Smooth muscle cell of the brain vasculature (primary cell): ENCODE measurements around the gene BNIP1.

Experiments
- DNase-seq: peaks from one replicate; pipeline ENCODE4 v3.0.0-alpha.2; 2012; ENCODE audit warnings: low read depth, low spot score

The BNIP1 gene

GRCh38 chr5:173165177-173166016, 21.1 kb downstream of the BNIP1 start:
- DNase-seq: no peak

- no peak for DNase-seq
Measured at GRCh38 chr5:173172166-173172565, 27.8 kb downstream of the BNIP1 start.

GRCh38 chr5:173175523-173175922, 31.2 kb downstream of the BNIP1 start:
- no peak for DNase-seq

GRCh38 chr5:173178369-173178910, 34.1 kb downstream of the BNIP1 start:
- no peak for DNase-seq

GRCh38 chr5:173180331-173180730, 36.0 kb downstream of the BNIP1 start:
- no peak for DNase-seq

- no peak for DNase-seq
Measured at GRCh38 chr5:173187054-173187743, 42.9 kb downstream of the BNIP1 start.

- DNase-seq: no peak
Measured at GRCh38 chr5:173188280-173188679, 43.9 kb downstream of the BNIP1 start.

- no peak for DNase-seq
Measured at GRCh38 chr5:173191015-173191414, 46.7 kb downstream of the BNIP1 start.

GRCh38 chr5:173191561-173191960, 47.2 kb downstream of the BNIP1 start:
- DNase-seq: no peak

GRCh38 chr5:173192561-173192960, 48.2 kb downstream of the BNIP1 start:
- no peak for DNase-seq

- no peak for DNase-seq
Measured at GRCh38 chr5:173196133-173196952, 52.0 kb downstream of the BNIP1 start.

GRCh38 chr5:173197375-173197891, 53.1 kb downstream of the BNIP1 start:
- DNase-seq: no peak

GRCh38 chr5:173198049-173198448, 53.7 kb downstream of the BNIP1 start:
- DNase-seq: no peak

- DNase-seq: no peak
Measured at GRCh38 chr5:173200356-173200755, 56.0 kb downstream of the BNIP1 start.

GRCh38 chr5:173201636-173202265, 57.4 kb downstream of the BNIP1 start:
- DNase-seq: no peak

- DNase-seq: no peak
Measured at GRCh38 chr5:173202266-173202875, 58.0 kb downstream of the BNIP1 start.

- no peak for DNase-seq
Measured at GRCh38 chr5:173204185-173204979, 60.1 kb downstream of the BNIP1 start.

- DNase-seq: no peak
Measured at GRCh38 chr5:173205916-173206315, 61.6 kb downstream of the BNIP1 start.

- no peak for DNase-seq
Measured at GRCh38 chr5:173208296-173208695, 64.0 kb downstream of the BNIP1 start.

GRCh38 chr5:173210877-173211276, 66.5 kb downstream of the BNIP1 start:
- no peak for DNase-seq
